PFSK-1 (cell line): ENCODE measurements around the gene ATRN.

ENCODE experiments used
- FOXP2 ChIP-seq: optimal IDR thresholded peaks from 2 replicates; pipeline ENCODE3; 2011; ENCODE audit warnings: borderline replicate concordance, control low read depth, inconsistent platforms; ENCODE audit not compliant: insufficient read depth; ENCODE audit errors: extremely low read length, extremely low read depth
- POLR2AphosphoS5 ChIP-seq: IDR thresholded peaks from 2 replicates; pipeline ENCODE4 v1.6.1; 2012; ENCODE audit warnings: low read depth, mild to moderate bottlenecking, control low read depth, low read length, moderate library complexity
- REST ChIP-seq, 2 experiments: IDR thresholded peaks; 2 replicates each; pipeline versions ENCODE4 v1.6.1 to v1.8.0; 2011 to 2012; ENCODE audit warnings: low read depth in 2 of 2, low read length in 2 of 2, control low read depth in 1 of 2, inconsistent platforms in 1 of 2, mild to moderate bottlenecking in 1 of 2, moderate library complexity in 1 of 2; ENCODE audit not compliant: insufficient read depth in 1 of 2
- SIN3A ChIP-seq: IDR thresholded peaks from 2 replicates; pipeline ENCODE4 v1.6.1; 2012; ENCODE audit warnings: mild to moderate bottlenecking, low read length, moderate library complexity, borderline replicate concordance; ENCODE audit not compliant: insufficient read depth
- TAF1 ChIP-seq: IDR thresholded peaks from 2 replicates; pipeline ENCODE4 v1.6.1; 2012; ENCODE audit warnings: low read length, control low read depth, borderline replicate concordance; ENCODE audit not compliant: insufficient read depth

GRCh38 chr20:3696745-3697587 lies 226.1 kb downstream of the ATRN start:
- TF ChIP-seq REST (IDR thresholded peaks at IDR 0.05; ENCODE audit: insufficient read depth in 1 of 2, low read depth in 2 of 2, low read length in 2 of 2): no peak
- TF ChIP-seq TAF1: no peak
- no peak for TF ChIP-seq POLR2AphosphoS5
- TF ChIP-seq FOXP2: no peak
- no peak for TF ChIP-seq SIN3A
